ENCODE data around the gene AP2A2.

DNA sequence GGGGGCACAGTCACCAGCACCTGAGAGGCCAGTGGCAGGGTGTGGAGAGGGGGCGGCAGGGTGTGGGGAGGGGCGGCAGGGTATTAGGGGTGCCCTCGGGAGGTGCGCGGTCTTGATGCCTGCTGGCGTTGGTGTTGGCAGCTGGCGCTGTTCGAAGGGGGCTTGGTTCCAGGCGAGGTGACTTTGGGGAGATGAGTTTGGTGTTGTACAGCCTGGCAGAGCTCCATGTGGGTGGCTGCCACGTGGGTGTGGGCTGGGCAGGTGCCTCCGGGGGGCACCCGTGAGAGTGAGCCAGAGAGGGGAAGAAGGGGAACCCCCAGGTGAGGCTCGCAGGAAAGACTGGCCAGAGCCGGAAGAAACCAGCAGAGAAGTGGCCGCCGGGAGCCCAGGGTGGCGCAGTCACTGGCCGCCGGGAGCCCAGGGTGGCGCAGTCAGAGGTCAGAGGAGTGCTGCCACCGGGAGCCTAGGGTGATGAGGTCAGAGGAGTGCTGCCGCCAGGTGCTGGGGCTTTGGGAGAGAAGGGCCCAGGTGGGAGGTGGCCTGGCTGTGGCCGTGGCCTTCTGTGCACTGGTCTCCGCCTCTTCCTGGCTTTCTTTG, 66.1 kb downstream of the AP2A2 start:
- TF ChIP-seq RBAK (tag by site-specific recombination; IDR thresholded peaks at IDR 0.05), result no peak
- no peak for TF ChIP-seq ZNF121 (tag by site-specific recombination; IDR thresholded peaks at IDR 0.05)
- no peak for TF ChIP-seq CTCF (tag by site-specific recombination; IDR thresholded peaks at IDR 0.05)
- no peak for TF ChIP-seq ZNF114 (tag by site-specific recombination; IDR thresholded peaks at IDR 0.05)
- TF ChIP-seq, protein P1, sequence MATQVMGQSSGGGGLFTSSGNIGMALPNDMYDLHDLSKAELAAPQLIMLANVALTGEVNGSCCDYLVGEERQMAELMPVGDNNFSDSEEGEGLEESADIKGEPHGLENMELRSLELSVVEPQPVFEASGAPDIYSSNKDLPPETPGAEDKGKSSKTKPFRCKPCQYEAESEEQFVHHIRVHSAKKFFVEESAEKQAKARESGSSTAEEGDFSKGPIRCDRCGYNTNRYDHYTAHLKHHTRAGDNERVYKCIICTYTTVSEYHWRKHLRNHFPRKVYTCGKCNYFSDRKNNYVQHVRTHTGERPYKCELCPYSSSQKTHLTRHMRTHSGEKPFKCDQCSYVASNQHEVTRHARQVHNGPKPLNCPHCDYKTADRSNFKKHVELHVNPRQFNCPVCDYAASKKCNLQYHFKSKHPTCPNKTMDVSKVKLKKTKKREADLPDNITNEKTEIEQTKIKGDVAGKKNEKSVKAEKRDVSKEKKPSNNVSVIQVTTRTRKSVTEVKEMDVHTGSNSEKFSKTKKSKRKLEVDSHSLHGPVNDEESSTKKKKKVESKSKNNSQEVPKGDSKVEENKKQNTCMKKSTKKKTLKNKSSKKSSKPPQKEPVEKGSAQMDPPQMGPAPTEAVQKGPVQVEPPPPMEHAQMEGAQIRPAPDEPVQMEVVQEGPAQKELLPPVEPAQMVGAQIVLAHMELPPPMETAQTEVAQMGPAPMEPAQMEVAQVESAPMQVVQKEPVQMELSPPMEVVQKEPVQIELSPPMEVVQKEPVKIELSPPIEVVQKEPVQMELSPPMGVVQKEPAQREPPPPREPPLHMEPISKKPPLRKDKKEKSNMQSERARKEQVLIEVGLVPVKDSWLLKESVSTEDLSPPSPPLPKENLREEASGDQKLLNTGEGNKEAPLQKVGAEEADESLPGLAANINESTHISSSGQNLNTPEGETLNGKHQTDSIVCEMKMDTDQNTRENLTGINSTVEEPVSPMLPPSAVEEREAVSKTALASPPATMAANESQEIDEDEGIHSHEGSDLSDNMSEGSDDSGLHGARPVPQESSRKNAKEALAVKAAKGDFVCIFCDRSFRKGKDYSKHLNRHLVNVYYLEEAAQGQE (tag by site-specific recombination; IDR thresholded peaks at IDR 0.05), result no peak
- no peak for TF ChIP-seq ZNF24 (tag by site-specific recombination; IDR thresholded peaks at IDR 0.05)
- no peak for TF ChIP-seq ZBTB20 (tag by site-specific recombination; IDR thresholded peaks at IDR 0.05)
- no peak for TF ChIP-seq ZNF510 (tag by site-specific recombination; IDR thresholded peaks at IDR 0.05; ENCODE audit: insufficient replicate concordance)
